Measurements from ENCODE around the gene CCNK. TPM values are rescaled to one million over a fixed set of nuclear protein-coding genes. Genes with fewer than 3 reads are reported as not detected.

The CCNK gene
- total RNA-seq, 2 donors from 2014 or later = 15.5 to 43.1 TPM

DNA sequence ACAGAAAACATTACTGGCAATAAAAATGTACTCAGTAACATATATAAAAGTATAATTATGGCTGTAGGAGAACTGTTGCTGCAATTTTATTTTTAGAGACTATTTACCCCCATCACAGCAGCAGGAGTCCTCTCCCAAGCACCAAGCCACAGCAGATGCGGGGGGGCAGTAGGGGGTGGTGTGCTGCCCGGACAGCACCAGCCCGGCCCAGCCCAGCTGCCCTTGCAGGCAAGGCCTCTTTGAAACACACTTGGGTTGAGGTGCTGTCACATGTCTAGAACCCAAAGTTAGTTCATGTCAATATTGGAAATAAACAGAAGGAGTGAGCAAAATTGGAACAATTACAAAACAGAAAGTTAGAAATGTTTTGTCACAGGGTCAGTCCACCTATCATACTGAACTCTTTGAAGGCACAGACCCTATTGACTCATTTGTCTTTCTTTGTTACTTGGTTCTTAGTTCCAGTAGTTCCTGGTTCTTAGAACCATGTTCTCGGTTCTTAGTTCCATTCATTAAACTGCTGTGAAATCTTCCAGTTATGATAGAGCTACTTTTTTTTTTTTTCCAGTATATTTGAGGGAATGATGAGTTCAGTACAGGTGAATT lies 22.7 kb downstream of the CCNK start:
- DNase-seq (ENCODE audit: low spot score) = no peak
- no peak for TF ChIP-seq POLR2A (IDR thresholded peaks at IDR 0.05)
- TF ChIP-seq, protein P1, sequence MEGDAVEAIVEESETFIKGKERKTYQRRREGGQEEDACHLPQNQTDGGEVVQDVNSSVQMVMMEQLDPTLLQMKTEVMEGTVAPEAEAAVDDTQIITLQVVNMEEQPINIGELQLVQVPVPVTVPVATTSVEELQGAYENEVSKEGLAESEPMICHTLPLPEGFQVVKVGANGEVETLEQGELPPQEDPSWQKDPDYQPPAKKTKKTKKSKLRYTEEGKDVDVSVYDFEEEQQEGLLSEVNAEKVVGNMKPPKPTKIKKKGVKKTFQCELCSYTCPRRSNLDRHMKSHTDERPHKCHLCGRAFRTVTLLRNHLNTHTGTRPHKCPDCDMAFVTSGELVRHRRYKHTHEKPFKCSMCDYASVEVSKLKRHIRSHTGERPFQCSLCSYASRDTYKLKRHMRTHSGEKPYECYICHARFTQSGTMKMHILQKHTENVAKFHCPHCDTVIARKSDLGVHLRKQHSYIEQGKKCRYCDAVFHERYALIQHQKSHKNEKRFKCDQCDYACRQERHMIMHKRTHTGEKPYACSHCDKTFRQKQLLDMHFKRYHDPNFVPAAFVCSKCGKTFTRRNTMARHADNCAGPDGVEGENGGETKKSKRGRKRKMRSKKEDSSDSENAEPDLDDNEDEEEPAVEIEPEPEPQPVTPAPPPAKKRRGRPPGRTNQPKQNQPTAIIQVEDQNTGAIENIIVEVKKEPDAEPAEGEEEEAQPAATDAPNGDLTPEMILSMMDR (IDR thresholded peaks at IDR 0.05) = no peak
- no peak for TF ChIP-seq POLR2AphosphoS5 (IDR thresholded peaks at IDR 0.05)
- WGBS = 95% methylated on average over 4 of the region's 4 CpGs

DNA sequence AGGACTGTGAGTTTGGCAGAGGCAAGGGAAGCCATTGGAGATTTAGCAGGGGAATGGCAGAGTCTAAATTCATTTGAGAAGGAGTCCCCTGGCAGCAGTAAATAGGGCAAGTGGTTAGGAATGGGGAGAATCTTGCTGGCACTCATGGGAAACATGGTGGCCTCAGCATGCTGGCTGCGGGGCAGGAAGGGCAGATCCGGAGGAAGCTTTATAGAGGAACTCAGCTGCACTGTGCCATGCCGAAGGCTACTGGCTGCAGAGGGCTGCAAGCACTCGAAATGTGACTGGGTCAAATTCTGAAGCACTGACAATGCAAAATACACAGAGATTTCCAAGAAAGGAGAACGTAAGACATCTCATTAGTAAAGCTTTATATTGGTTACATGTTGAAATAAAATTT lies 23.9 kb downstream of the CCNK start:
- TF ChIP-seq, protein P1 (IDR thresholded peaks at IDR 0.05) = no peak
- no peak for TF ChIP-seq POLR2A (IDR thresholded peaks at IDR 0.05)
- TF ChIP-seq POLR2AphosphoS5 (IDR thresholded peaks at IDR 0.05) = no peak
- no peaks in the 10 kb centered on the region for H3K4me1 ChIP-seq (replicated peaks)
- no peak overlapping the region for H3K27ac ChIP-seq
- no peak for DNase-seq (ENCODE audit: low spot score)
- intact Hi-C loops (cut with DNase I) = no loop called here
- H3K36me3 ChIP-seq = peaks cover 21 to 23% of the 10 kb centered on the region in 2 donors
- 92% methylated on average over 5 of the region's 5 CpGs for WGBS
- H3K4me3 ChIP-seq = no peak overlapping the region
- no peaks in the 10 kb centered on the region for H3K9me3 ChIP-seq
- no peaks in the 10 kb centered on the region for H3K27me3 ChIP-seq (replicated peaks; ENCODE audit: insufficient read depth)

More for the DNA sequence above, 22.7 kb downstream of the CCNK start:
- Histone ChIP-seq H3K9me3 (no peaks in the 10 kb centered on the region), H3K4me3 (no peak overlapping the region), H3K4me1 (replicated peaks) (no peaks in the 10 kb centered on the region), H3K27ac (no peak overlapping the region), H3K27me3 (replicated peaks; ENCODE audit: insufficient read depth) (no peaks in the 10 kb centered on the region), H3K36me3 (peaks cover 18 to 23% of the 10 kb centered on the region in 2 donors)
- intact Hi-C loops (cut with DNase I) = no loop called here

DNA sequence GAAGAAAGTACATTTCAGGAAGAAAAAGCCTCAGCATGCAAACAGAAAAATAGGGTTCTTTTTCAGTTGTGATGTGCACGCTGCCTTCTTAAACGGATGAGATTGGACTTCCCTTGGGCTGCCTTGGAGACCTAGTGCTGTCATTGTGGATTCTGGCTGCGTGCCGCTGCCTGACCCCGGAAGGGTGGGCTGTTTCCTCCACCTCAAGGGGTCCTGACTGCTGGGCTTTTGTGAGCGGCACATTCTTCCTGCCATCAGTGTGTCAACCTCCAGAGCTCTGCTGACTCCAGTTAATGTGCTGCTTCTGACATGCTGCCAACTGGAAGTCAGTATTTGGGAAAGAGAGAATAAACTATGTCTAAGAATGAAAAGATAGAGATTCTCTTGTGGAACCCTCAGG lies 25.1 kb downstream of the CCNK start:
- Histone ChIP-seq H3K4me3 (no peak overlapping the region), H3K9me3 (no peaks in the 10 kb centered on the region), H3K36me3 (peaks cover 21 to 23% of the 10 kb centered on the region in 2 donors), H3K4me1 (replicated peaks) (no peaks in the 10 kb centered on the region), H3K27me3 (replicated peaks; ENCODE audit: insufficient read depth) (no peaks in the 10 kb centered on the region), H3K27ac (no peak overlapping the region)
- WGBS = 88% methylated on average over 6 of the region's 6 CpGs
- TF ChIP-seq POLR2AphosphoS5 (IDR thresholded peaks at IDR 0.05) = no peak
- TF ChIP-seq, protein P1 (IDR thresholded peaks at IDR 0.05) = no peak
- TF ChIP-seq POLR2A (IDR thresholded peaks at IDR 0.05) = no peak
- DNase-seq (ENCODE audit: low spot score) = no peak
- intact Hi-C loops (cut with DNase I) = no loop called here

DNA sequence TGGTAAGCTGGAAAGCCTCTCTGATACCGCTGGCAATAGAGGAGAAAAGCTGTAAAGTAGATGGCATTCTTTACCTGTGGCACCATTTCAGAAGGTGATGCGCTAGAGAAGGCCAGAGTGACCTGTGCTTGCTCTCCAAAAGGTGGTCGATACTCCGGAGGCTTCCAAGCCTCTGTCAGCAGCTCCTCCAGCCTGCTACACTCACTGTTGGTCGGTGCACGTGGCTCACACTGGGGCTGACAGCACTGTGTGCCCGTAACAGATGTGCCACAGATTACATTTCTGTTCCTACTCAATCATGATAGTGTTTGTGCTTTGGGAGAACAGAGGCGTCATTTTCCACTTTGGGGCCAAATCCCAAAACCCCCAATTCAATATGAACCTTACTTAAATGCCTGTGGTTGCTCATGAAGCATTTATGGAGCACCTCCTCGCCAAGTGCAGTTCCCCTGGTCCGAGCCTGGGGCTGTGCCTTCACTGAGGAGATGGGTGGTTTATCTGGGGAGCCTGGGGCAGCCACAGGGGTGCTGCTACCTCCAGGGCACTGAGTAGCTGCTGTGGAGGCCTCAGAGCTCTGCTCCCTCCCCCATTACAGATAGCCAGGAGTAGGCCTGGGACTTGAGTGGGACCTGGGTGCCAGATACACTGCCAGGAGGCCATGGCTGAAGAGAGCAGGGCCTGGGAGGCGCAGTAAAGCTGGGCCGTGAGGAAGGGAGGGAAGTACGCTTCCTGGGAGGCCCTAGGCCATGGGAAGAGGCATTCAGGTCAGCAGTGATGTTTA lies 26.8 kb downstream of the CCNK start:
- Histone ChIP-seq H3K36me3 (peaks cover 16 to 17% of the 10 kb centered on the region in 2 donors), H3K9me3 (no peaks in the 10 kb centered on the region), H3K4me3 (no peak overlapping the region), H3K27ac (no peak overlapping the region), H3K27me3 (replicated peaks; ENCODE audit: insufficient read depth) (no peaks in the 10 kb centered on the region), H3K4me1 (replicated peaks) (no peaks in the 10 kb centered on the region)
- WGBS = 86% methylated on average over 13 of the region's 13 CpGs
- TF ChIP-seq, protein P1 (IDR thresholded peaks at IDR 0.05) = no peak
- TF ChIP-seq POLR2A (IDR thresholded peaks at IDR 0.05) (no peak), POLR2AphosphoS5 (IDR thresholded peaks at IDR 0.05) (no peak)
- no peak for DNase-seq (ENCODE audit: low spot score)
- intact Hi-C loops (cut with DNase I) = no loop called here
